Measurements from ENCODE around the gene ABHD16A. TPM values are rescaled to one million over a fixed set of nuclear protein-coding genes. Genes with fewer than 3 reads are reported as not detected.

ABHD16A gene
- total and polyA plus RNA-seq, 8 donors = 14.9 to 61.5 (median 21.5) TPM

DNA sequence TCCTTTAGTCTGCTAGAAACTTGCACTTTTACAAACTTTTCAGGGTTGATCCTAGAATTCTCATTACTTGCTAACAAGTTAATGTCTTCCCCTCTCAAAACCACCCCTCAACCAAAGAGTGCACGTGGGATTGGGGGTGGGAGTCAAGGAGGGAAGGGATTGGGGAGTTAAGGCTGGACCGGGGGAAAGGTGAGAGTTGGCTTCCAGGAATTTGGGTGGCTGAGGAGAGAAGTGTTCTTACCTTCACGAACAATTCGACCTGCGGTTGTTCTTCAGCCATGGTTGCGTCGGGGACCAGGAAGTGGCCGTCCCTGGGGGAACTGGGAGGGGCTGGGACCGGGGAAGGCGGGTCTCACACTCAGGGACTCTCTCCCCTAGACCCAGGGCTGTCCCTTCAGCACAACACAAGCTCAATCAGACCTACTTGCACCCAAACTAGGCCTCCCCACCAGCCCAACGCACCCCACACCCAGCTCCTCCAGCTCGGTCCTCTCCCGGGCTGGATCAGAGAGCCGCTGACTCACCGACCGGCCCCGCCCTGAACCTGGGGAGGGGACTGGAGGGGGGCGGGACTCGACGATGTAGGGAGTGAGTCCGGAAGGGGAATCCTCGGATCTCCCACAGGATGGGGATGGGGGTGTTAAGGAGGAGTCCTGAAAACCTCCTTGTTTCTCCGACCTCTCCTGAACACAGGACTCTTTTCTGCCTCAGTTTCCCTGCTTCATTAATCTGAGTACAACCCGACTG, 33.1 kb upstream of the ABHD16A start, which contains the start of gene CLIC1:
TSS of gene CLIC1 (minus strand) at position 510 of the 747 bp plus-strand sequence. CDS start at position 280, 230 bp downstream.
- Histone ChIP-seq H3K27me3 (no peaks in the 10 kb centered on the region), H3K4me3 (peak within 1 kb of the TSS; percentile 34 to 69 (median 52)), H3K36me3 (peaks cover 0 to 21% (median 17%) of the 10 kb centered on the region in 3 donors), H3K9me3 (no peaks in the 10 kb centered on the region), H3K27ac (peak within 1 kb of the TSS; percentile 76 to 92 (median 86)), H3K4me1 (peaks cover 22 to 33% (median 30%) of the 10 kb centered on the region in 3 donors)
- TF ChIP-seq, protein P1, sequence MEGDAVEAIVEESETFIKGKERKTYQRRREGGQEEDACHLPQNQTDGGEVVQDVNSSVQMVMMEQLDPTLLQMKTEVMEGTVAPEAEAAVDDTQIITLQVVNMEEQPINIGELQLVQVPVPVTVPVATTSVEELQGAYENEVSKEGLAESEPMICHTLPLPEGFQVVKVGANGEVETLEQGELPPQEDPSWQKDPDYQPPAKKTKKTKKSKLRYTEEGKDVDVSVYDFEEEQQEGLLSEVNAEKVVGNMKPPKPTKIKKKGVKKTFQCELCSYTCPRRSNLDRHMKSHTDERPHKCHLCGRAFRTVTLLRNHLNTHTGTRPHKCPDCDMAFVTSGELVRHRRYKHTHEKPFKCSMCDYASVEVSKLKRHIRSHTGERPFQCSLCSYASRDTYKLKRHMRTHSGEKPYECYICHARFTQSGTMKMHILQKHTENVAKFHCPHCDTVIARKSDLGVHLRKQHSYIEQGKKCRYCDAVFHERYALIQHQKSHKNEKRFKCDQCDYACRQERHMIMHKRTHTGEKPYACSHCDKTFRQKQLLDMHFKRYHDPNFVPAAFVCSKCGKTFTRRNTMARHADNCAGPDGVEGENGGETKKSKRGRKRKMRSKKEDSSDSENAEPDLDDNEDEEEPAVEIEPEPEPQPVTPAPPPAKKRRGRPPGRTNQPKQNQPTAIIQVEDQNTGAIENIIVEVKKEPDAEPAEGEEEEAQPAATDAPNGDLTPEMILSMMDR (IDR thresholded peaks at IDR 0.05) = no peak
- peak; percentile 62 to 68 (median 66) for ATAC-seq
- intact Hi-C loops (cut with DNase I) = no loop called here
- WGBS, 2 donors = 0 to 1% methylated on average over 23 to 24 of the region's 24 CpGs
- no peak for FAIRE-seq
- peak; percentile 77 to 92 (median 87) for DNase-seq

DNA sequence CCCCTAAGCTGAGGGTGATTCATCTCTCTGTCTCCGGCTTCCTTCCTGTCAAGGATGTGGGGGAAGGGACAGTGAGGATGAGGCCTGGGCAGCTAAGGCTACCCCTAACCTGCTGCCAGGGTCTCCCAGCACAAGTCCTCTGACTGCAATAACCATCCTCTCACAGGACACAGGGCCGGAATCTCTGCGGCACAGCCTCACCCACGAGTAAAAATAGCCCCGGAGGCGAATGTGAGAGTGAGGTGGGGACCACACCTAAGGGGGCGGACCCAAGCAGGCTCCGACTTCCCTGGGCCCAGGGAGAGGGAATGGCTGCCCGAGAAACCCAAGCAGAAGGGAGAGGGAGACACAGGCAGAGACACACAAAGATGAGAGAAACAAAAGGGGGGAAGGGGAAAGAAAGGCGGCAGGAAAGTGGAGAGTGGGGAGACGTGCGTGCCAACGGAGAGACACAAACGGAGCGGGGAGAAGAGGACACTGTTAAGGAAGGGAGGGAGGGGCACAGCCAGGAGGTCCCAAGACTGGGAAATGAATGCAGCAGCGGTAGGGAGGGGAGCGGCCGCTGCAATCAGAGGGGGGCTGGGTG, 31.8 kb upstream of the ABHD16A start:
- H3K9me3 ChIP-seq = no peaks in the 10 kb centered on the region
- TF ChIP-seq, protein P1 (IDR thresholded peaks at IDR 0.05) = no peak
- H3K27me3 ChIP-seq = no peaks in the 10 kb centered on the region
- H3K36me3 ChIP-seq = peaks cover 0 to 21% (median 17%) of the 10 kb centered on the region in 3 donors
- H3K27ac ChIP-seq = peak overlapping the region in 3 of 4 donors; percentile 33 to 89 (median 71)
- peaks cover 22 to 33% (median 26%) of the 10 kb centered on the region in 3 donors for H3K4me1 ChIP-seq
- FAIRE-seq = no peak
- ATAC-seq = peak in 1 of 4 donors; percentile 6
- peak overlapping the region; percentile 16 to 69 (median 39) for H3K4me3 ChIP-seq
- intact Hi-C loops (cut with DNase I) = no loop called here
- 24 to 28% methylated on average over 17 to 18 of the region's 18 CpGs for WGBS, 2 donors
- DNase-seq = no peak

DNA sequence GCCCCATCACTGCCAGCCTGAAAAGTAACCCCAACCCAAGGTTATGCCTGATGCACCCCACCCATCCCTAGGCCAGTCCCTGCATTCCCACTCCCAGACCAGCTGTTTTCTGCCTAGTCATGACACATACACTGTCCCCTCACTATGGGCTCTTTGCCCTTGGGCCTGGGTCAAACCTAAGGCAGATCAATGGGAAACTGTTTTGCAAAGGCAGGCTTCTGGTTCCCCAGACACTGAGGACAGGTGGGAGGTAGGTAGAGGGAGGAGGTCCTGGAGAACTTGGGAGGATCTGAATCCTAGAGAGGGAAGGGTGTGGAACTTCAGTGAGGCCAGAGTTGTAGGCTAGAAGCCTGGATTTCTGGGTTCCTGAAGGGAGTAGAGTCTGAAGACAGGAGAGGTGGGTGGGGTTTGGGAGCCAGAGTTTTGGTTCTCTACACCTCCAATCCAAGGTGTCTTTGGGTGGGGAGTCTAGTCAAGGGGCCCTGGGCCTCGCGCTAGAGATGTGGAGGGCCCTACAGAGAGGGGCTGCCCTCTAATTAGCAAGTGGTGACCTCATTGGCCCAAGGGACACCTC, 31.2 kb upstream of the ABHD16A start:
- Histone ChIP-seq H3K9me3 (no peaks in the 10 kb centered on the region), H3K4me3 (peak overlapping the region in 2 of 4 donors; percentile 62 to 69), H3K27me3 (no peaks in the 10 kb centered on the region), H3K36me3 (peaks cover 0 to 21% (median 17%) of the 10 kb centered on the region in 3 donors), H3K4me1 (peaks cover 22 to 31% (median 26%) of the 10 kb centered on the region in 3 donors), H3K27ac (peak overlapping the region in 2 of 4 donors; percentile 71 to 89)
- FAIRE-seq (no peak), DNase-seq (no peak), ATAC-seq (no peak)
- intact Hi-C loops (cut with DNase I) = no loop called here
- 56 to 70% methylated on average over 2 of the region's 2 CpGs for WGBS, 2 donors
- TF ChIP-seq, protein P1 (IDR thresholded peaks at IDR 0.05) = no peak

DNA sequence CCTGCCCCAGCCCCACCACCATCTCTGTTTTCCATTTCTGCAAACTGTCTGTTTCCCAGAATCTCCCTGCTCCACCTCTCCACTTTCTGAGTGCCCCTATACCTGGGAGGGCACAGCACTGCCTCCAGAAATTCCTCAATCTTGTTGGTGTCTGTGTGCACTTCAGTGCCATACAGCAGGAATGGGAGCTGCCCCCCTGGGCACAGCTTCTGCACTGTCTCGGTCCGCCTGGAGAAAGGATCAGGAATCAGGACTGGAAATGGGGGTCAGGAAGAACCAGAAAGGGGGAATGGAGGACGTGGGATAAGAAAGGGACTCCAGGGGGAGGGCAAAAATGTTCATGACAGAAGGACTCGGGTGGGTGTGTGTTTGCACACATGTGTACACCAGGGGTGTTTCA, 30.6 kb upstream of the ABHD16A start:
- intact Hi-C loops (cut with DNase I) = no loop called here
- Histone ChIP-seq H3K4me3 (no peak overlapping the region), H3K4me1 (peaks cover 21 to 26% (median 21%) of the 10 kb centered on the region in 3 donors), H3K36me3 (peaks cover 0 to 21% (median 17%) of the 10 kb centered on the region in 3 donors), H3K27ac (no peak overlapping the region), H3K27me3 (no peaks in the 10 kb centered on the region), H3K9me3 (no peaks in the 10 kb centered on the region)
- ATAC-seq = no peak
- DNase-seq = no peak
- FAIRE-seq = no peak
- WGBS, 2 donors = 85% methylated on average over 4 of the region's 4 CpGs
- TF ChIP-seq, protein P1 (IDR thresholded peaks at IDR 0.05) = no peak
